Neural crest cell (in vitro differentiated cells): ENCODE data around the gene NOTUM. TPM values are rescaled to one million over a fixed set of nuclear protein-coding genes. Genes with fewer than 3 reads are reported as not detected.
A peak's percentile ranks its signal among the peaks of the same experiment; 100 is the strongest.

Source experiments
- DNase-seq: peaks from one replicate; pipeline ENCODE4 v3.0.0; 2021; ENCODE audit warnings: low read depth, mixed read lengths, low spot score
- H3K27ac Mint-ChIP-seq: one replicate; pipeline ENCODE4 v1.8.0; 2021; ENCODE audit warnings: mild to moderate bottlenecking, mixed read lengths; ENCODE audit not compliant: unreplicated experiment
- H3K27me3 Mint-ChIP-seq: 2 replicates; pipeline ENCODE4 v1.8.0; 2021; ENCODE audit warnings: low read depth, mild to moderate bottlenecking, mixed read lengths
- H3K36me3 Mint-ChIP-seq: 2 replicates; pipeline ENCODE4 v1.8.0; 2021; ENCODE audit warnings: low read depth, mild to moderate bottlenecking, mixed read lengths
- H3K4me1 Mint-ChIP-seq: 2 replicates; pipeline ENCODE4 v1.8.0; 2021; ENCODE audit warnings: mixed read lengths
- H3K4me3 Mint-ChIP-seq: one replicate; pipeline ENCODE4 v1.8.0; 2021; ENCODE audit warnings: mild to moderate bottlenecking, mixed read lengths
- H3K9me3 Mint-ChIP-seq: 2 replicates; pipeline ENCODE4 v1.8.0; 2021; ENCODE audit warnings: mixed read lengths
- total RNA-seq: library from RNA; stranded (reverse); gene quantifications from 2 replicates; pipeline ENCODE4 v1.2.1, GENCODE V29; 2021
- TF ChIP-seq, protein P1 (sequence below): fragments of 200-600 bp; sonication (generic); conservative IDR thresholded peaks from 2 replicates; pipeline ENCODE4 v1.5.0; 2021; ENCODE audit warnings: antibody characterized with exemption, mild to moderate bottlenecking

NOTUM gene
- total RNA-seq, 1 donor from 2014 or later, result 6.3 TPM

DNA sequence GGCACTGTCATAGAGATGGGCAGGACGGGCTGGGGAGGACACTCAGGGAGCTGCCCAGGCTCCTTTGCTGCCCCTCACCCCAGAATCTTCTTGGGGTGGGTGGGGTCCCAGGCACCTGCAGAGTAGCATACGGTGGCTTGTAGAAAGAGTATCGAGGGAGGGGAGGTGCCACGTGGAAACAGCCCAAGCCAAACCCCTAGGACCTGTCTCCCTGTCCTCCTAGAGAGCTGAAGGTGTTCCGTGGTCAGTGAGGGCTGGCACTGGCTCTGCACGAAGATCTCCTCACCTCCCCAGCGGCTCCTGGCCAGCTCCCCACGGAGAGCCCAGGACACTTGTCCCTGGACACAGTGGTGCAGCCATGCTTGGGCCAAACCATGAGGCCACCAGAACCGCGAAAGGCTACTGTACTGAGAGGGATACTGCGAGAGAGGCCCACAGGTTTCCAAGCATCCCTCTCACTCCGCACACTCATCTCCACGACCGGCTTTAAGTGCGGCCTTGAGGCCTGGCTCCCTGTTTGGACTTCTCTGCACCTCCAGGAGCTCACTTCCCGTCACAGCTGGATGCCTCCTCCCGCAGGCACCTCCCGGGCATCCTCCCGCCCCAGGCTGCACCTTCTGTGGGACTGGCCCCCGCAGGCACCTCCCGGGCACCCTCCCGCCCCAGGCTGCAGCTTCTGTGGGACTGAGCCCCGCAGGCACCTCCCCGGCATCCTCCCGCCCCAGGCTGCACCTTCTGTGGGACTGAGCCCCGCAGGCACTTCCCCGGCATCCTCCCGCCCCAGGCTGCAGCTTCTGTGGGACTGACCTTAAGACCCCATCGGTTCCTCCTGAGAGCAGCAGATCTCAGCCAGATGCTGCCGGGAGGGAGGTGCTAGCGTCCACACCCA, 31.5 kb downstream of the NOTUM start:
- Mint-ChIP-seq H3K27me3 (peaks cover 10% of the 10 kb centered on the region), H3K4me3 (peak overlapping the region; percentile 86), H3K4me1 (peaks cover 10% of the 10 kb centered on the region), H3K9me3 (no peaks in the 10 kb centered on the region), H3K27ac (no peak overlapping the region), H3K36me3 (no peaks in the 10 kb centered on the region)
- TF ChIP-seq, protein P1, sequence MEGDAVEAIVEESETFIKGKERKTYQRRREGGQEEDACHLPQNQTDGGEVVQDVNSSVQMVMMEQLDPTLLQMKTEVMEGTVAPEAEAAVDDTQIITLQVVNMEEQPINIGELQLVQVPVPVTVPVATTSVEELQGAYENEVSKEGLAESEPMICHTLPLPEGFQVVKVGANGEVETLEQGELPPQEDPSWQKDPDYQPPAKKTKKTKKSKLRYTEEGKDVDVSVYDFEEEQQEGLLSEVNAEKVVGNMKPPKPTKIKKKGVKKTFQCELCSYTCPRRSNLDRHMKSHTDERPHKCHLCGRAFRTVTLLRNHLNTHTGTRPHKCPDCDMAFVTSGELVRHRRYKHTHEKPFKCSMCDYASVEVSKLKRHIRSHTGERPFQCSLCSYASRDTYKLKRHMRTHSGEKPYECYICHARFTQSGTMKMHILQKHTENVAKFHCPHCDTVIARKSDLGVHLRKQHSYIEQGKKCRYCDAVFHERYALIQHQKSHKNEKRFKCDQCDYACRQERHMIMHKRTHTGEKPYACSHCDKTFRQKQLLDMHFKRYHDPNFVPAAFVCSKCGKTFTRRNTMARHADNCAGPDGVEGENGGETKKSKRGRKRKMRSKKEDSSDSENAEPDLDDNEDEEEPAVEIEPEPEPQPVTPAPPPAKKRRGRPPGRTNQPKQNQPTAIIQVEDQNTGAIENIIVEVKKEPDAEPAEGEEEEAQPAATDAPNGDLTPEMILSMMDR, result no peak
- no peak for DNase-seq

DNA sequence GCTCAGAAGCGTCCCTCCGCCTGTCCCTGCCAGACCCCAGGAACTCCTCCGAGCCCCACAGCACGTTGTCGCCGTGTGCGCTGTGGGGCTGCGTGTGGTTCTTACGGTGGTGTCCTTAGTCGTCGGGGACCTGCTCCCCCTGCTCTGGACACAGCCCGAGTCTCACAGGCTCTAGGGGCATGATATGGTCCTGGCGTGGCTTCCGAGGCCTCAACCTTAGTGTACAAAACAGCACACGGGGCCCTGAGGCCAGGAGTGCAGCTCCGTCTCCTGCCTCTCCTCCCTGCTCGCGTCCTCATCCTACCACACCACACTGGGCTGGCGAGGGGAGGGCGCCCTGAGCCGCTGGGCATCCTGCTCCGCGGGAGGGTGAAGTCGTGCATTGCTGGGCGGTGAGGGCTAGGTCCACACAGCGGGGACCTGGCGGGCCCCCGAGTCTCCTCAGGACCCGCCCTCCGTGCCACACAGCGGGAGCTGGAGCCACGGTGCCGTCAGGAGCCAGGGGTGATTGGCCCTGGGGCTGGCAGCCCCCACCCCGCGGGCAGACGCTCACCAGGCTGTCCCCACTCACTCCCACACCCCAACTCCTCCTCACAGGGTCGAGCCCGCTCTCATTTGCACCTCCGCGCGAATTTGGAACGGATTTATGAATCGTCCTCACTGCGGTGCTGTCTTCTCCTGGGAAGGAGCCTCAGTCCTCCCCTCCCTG, 32.3 kb downstream of the NOTUM start:
- peak overlapping the region; percentile 86 for H3K4me3 Mint-ChIP-seq

DNA sequence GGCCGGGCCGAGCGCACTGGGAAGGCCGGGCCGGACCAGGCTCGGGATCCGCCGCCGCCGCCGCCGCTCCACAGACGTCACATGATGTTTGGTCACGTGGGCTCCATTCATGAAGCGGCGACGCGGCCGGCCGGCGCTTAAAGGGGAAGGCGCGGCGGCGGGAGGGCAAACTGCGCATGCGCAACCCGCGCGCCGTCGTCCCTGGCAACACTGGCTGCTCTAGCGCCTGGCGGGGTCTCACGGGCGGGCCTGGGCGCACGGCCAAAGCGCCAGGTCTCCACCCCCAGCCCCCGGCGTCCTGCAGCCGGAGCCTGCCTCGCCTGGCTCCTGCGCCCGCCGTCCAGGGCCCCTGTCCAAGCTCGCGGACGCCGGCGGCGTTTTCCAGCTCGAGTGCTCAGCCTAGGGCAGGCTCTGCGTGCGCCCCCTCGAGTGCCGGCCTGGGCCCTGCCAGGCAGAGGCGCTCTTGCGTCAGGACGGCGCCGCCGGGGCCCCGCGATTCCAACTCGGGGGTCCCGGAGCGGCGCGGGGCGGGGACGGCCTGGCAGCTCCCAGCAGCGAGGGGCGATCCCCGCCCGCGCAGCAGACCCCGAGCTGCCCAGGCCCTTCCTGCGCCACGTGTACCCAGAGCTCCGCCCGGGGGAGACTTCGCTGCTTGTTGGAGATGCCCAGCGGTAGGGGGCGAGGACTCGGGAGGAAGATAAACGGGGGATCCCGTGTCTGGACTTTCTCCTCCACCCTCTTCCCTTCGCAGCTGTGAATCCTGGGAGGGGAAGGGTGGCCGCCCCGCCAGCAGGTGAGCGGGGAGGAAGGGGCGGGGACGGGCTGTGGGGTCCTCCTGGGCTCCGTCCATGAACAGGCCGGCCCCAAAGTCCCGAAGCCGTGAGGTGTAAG, 33.1 kb downstream of the NOTUM start, which contains the start of gene MAFG:
TSS of gene MAFG (minus strand) at position 83 of the 891 bp plus-strand sequence. CDS start 4,550 bp downstream, outside the sequence.
- Mint-ChIP-seq H3K36me3 (no peaks in the 10 kb centered on the region), H3K27ac (peak within 1 kb of the TSS; percentile 96), H3K4me3 (peak within 1 kb of the TSS; percentile 93)

More for the DNA sequence above, 32.3 kb downstream of the NOTUM start:
- no peak for DNase-seq
- Mint-ChIP-seq H3K9me3 (no peaks in the 10 kb centered on the region), H3K27me3 (peaks cover 10% of the 10 kb centered on the region), H3K4me1 (peaks cover 15% of the 10 kb centered on the region), H3K36me3 (no peaks in the 10 kb centered on the region), H3K27ac (no peak overlapping the region)
- TF ChIP-seq, protein P1, result no peak

DNA sequence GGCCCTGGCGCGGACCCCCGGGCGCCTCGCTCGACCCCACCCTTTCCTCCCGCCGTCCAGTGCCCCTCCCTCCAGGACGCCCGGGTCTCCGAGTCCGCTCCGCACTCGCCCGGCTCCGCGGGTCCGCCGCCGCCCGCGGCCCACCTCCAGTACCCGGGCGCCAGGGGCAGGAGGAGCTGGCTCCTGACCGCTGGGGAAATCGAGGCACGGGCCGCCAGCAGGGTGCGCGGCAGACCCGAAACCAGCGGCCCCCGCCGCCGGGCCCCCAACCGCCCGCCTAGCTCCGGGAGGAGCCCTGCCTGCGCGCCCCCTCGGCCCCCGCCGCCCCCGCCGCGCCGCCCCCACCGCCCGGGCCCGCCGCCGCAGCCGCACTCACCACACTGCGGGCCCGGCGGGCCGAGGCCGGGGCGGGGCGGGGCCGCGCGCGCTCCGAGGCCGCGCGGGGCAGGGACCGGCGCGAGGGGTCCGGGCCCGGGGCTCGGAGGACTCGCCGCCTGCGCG, 33.8 kb downstream of the NOTUM start:
- H3K9me3 Mint-ChIP-seq, result no peaks in the 10 kb centered on the region
- H3K4me3 Mint-ChIP-seq, result no peak overlapping the region
- peaks cover 19% of the 10 kb centered on the region for H3K4me1 Mint-ChIP-seq
- DNase-seq, result no peak
- no peak overlapping the region for H3K27ac Mint-ChIP-seq
- peaks cover under 1% of the 10 kb centered on the region for H3K36me3 Mint-ChIP-seq
- peaks cover 10% of the 10 kb centered on the region for H3K27me3 Mint-ChIP-seq
- TF ChIP-seq, protein P1, result no peak

More for the DNA sequence above, 33.1 kb downstream of the NOTUM start, which contains the start of gene MAFG:
- TF ChIP-seq, protein P1, result peak; percentile 47
- no peaks in the 10 kb centered on the region for H3K9me3 Mint-ChIP-seq
- H3K27me3 Mint-ChIP-seq, result peaks cover 10% of the 10 kb centered on the region
- peaks cover 19% of the 10 kb centered on the region for H3K4me1 Mint-ChIP-seq
- peak; percentile 87 for DNase-seq
